GM10847 (cell line): Measurements from ENCODE around the gene ROBO2.

Experiments used
- POLR2A ChIP-seq: IDR thresholded peaks from 2 replicates; pipeline ENCODE4 v1.6.1; 2011; ENCODE audit not compliant: insufficient read length; ENCODE audit errors: extremely low read depth

The ROBO2 gene

GRCh38 chr3:77247061-77247460 is 207.2 kb downstream of the ROBO2 start:
- no peak for TF ChIP-seq POLR2A

GRCh38 chr3:77247817-77248216 is 207.9 kb downstream of the ROBO2 start:
- TF ChIP-seq POLR2A, result no peak

GRCh38 chr3:77248420-77248819 is 208.5 kb downstream of the ROBO2 start:
- no peak for TF ChIP-seq POLR2A

GRCh38 chr3:77251136-77251535 is 211.2 kb downstream of the ROBO2 start:
- no peak for TF ChIP-seq POLR2A

GRCh38 chr3:77254967-77255831 is 215.3 kb downstream of the ROBO2 start:
- TF ChIP-seq POLR2A, result no peak

- TF ChIP-seq POLR2A, result no peak
These were observed 216.9 kb downstream of the ROBO2 start for GRCh38 chr3:77256584-77257503.

- no peak for TF ChIP-seq POLR2A
These were observed 219.8 kb downstream of the ROBO2 start for GRCh38 chr3:77259694-77260093.

GRCh38 chr3:77262361-77262760 is 222.5 kb downstream of the ROBO2 start:
- TF ChIP-seq POLR2A, result no peak

- no peak for TF ChIP-seq POLR2A
These were observed 227.7 kb downstream of the ROBO2 start for GRCh38 chr3:77267589-77267988.

GRCh38 chr3:77271306-77271705 is 231.4 kb downstream of the ROBO2 start:
- TF ChIP-seq POLR2A, result no peak

- TF ChIP-seq POLR2A, result no peak
These were observed 231.8 kb downstream of the ROBO2 start for GRCh38 chr3:77271711-77272110.

GRCh38 chr3:77279276-77279675 is 239.4 kb downstream of the ROBO2 start:
- TF ChIP-seq POLR2A, result no peak

- TF ChIP-seq POLR2A, result no peak
These were observed 241.8 kb downstream of the ROBO2 start for GRCh38 chr3:77281721-77282120.

- no peak for TF ChIP-seq POLR2A
These were observed 243.2 kb downstream of the ROBO2 start for GRCh38 chr3:77283108-77283507.

GRCh38 chr3:77288348-77288747 is 248.4 kb downstream of the ROBO2 start:
- TF ChIP-seq POLR2A, result no peak

- no peak for TF ChIP-seq POLR2A
These were observed 256.6 kb downstream of the ROBO2 start for GRCh38 chr3:77296527-77296926.

GRCh38 chr3:77298417-77298816 is 258.5 kb downstream of the ROBO2 start:
- no peak for TF ChIP-seq POLR2A
